Activated B cell treated with CpG ODN at 0.5 μM for 24 hours (primary cell): ENCODE results near the gene LCORL. TPM values are rescaled to one million over a fixed set of nuclear protein-coding genes. Genes with fewer than 3 reads are reported as not detected.

Source experiments
- ATAC-seq: fragments of 200-7000 bp; cut with Tn5 transposase; one replicate; pipeline ENCODE4 v1.10.0; 2021; ENCODE audit warnings: low read depth, mild to moderate bottlenecking, moderate library complexity
- CTCF ChIA-PET: fragments of 350-600 bp; sonication (Branson Sonifier 250); formaldehyde crosslinking; loops from one replicate; lab custom pipeline; 2021; ENCODE audit warnings: antibody characterized with exemption; lab: Charles Lee
- POLR2A ChIA-PET: fragments of 350-600 bp; sonication (Branson Sonifier 250); formaldehyde crosslinking; loops from one replicate; lab custom pipeline; 2021; ENCODE audit warnings: antibody characterized with exemption; lab: Charles Lee
- DNase-seq: peaks from one replicate; pipeline ENCODE4 v3.0.0; 2022
- H3K27ac Mint-ChIP-seq: one replicate; pipeline ENCODE4 v1.8.0; 2020; ENCODE audit warnings: mixed read lengths
- H3K27me3 Mint-ChIP-seq: one replicate; pipeline ENCODE4 v1.8.0; 2021; ENCODE audit warnings: mixed read lengths
- H3K36me3 Mint-ChIP-seq: one replicate; pipeline ENCODE4 v1.8.0; 2021; ENCODE audit warnings: low read depth, mixed read lengths
- H3K4me1 Mint-ChIP-seq: one replicate; pipeline ENCODE4 v1.8.0; 2021; ENCODE audit warnings: mixed read lengths
- H3K4me3 Mint-ChIP-seq: one replicate; pipeline ENCODE4 v1.8.0; 2020; ENCODE audit warnings: mild to moderate bottlenecking, mixed read lengths
- H3K9me3 Mint-ChIP-seq: one replicate; pipeline ENCODE4 v1.8.0; 2020; ENCODE audit warnings: mixed read lengths
- intact Hi-C: fragments of 100-400 bp; cut with micrococcal nuclease; formaldehyde crosslinking; loops from one replicate; pipeline ENCODE4 v1.15.1; 2024
- total RNA-seq: library from RNA; stranded (reverse); gene quantifications from 2 replicates; pipeline ENCODE4 v1.2.3, GENCODE V29; 2022
- TF ChIP-seq, protein P1 (sequence below): fragments of 200-600 bp; IDR thresholded peaks from one replicate; pipeline ENCODE4 v1.8.0; 2022; ENCODE audit warnings: antibody characterized with exemption, mild to moderate bottlenecking

Gene LCORL
- total RNA-seq, 1 donor from 2014 or later = 12.6 TPM

DNA sequence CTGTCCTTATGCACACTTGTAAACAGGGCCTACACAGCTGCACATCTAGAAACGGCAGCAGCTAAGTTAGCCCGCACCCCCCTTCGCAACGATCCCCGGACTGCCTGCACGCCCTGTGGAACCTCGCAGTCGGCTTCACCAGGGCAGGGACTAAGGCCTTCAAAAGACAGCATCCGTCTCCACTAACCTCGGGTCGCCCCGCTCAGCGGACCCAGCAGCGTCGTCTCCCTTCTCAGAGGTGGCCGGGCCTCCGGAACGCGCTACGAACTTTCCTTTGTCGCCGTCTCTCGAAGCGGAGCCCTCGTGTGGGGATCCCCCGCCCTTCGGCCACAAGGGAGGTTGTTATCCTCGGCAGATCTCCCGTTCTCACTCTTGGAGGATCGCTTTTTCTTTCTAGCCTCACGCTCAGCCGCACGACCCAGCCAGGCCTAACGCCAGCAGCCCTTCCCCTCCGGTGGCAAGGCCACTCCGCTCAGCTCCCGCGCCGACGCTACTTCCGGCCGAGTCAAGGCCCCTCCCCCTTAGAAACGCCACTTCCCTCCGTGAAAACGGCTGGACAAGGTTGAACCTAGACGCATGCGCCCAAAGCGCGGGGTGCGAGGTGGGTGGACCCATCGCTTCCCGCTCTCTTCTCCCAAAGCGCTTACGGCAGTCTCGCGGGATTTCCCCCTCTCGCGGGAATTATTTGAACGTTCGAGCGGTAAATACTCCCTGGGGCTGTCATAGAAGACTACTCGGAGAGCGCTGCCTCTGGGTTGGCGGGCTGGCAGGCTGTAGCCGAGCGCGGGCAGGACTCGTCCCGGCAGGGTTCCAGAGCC, 211.1 kb downstream of the LCORL start, which contains the start of the genes DCAF16 and NCAPG:
Gene DCAF16 (minus strand): TSS at position 498 of the 818 bp plus-strand sequence. CDS start 6,616 bp downstream, outside the sequence.
Gene NCAPG (plus strand): TSS at position 720 of the 818 bp plus-strand sequence. CDS start 99 bp downstream, outside the sequence.
- intact Hi-C loops = loop anchor here (1.0 to 5.0 kb wide), 5 partner anchors 196 to 1583 kb away; partner anchors contain the start of genes LAP3, LCORL, MED28 and TAPT1
- Mint-ChIP-seq H3K9me3 (no peaks in the 10 kb centered on the region), H3K27me3 (no peaks in the 10 kb centered on the region), H3K4me3 (peak within 1 kb of the TSS; percentile 96), H3K4me1 (peaks cover 57% of the 10 kb centered on the region), H3K36me3 (peaks cover 27% of the 10 kb centered on the region), H3K27ac (peak within 1 kb of the TSS; percentile 96)
- ChIA-PET CTCF (interaction anchor here (1.0 to 4.5 kb wide), 4 partner anchors 12 to 783 kb away, joined by 3 to 40 read pairs (median 4); no protein-coding TSS in a partner anchor), POLR2A (interaction anchor here (0.6 to 2.2 kb wide), 6 partner anchors 12 to 261 kb away, joined by 3 to 23 read pairs (median 4); partner anchors contain the start of gene MED28)
- peak; percentile 93 for ATAC-seq
- TF ChIP-seq, protein P1, sequence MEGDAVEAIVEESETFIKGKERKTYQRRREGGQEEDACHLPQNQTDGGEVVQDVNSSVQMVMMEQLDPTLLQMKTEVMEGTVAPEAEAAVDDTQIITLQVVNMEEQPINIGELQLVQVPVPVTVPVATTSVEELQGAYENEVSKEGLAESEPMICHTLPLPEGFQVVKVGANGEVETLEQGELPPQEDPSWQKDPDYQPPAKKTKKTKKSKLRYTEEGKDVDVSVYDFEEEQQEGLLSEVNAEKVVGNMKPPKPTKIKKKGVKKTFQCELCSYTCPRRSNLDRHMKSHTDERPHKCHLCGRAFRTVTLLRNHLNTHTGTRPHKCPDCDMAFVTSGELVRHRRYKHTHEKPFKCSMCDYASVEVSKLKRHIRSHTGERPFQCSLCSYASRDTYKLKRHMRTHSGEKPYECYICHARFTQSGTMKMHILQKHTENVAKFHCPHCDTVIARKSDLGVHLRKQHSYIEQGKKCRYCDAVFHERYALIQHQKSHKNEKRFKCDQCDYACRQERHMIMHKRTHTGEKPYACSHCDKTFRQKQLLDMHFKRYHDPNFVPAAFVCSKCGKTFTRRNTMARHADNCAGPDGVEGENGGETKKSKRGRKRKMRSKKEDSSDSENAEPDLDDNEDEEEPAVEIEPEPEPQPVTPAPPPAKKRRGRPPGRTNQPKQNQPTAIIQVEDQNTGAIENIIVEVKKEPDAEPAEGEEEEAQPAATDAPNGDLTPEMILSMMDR = no peak
- DNase-seq = peak; percentile 98

- Mint-ChIP-seq H3K9me3 (no peaks in the 10 kb centered on the region), H3K27ac (peak overlapping the region; percentile 96), H3K27me3 (no peaks in the 10 kb centered on the region), H3K4me3 (peak overlapping the region; percentile 96), H3K36me3 (peaks cover 28% of the 10 kb centered on the region), H3K4me1 (peaks cover 57% of the 10 kb centered on the region)
- TF ChIP-seq, protein P1 = no peak
- ChIA-PET POLR2A (interaction anchor here (0.6 to 2.2 kb wide), 4 partner anchors 12 to 261 kb away, joined by 3 to 23 read pairs (median 4); partner anchors contain the start of gene MED28), CTCF (interaction anchor here (1.0 to 4.5 kb wide), 7 partner anchors 12 to 784 kb away, joined by 3 to 40 read pairs (median 3); no protein-coding TSS in a partner anchor)
- ATAC-seq (no peak), DNase-seq (no peak)
- intact Hi-C loops = loop anchor here (1.0 to 5.0 kb wide), 7 partner anchors 173 to 1582 kb away; partner anchors contain the start of genes LAP3, LCORL, MED28 and TAPT1
Measured at GRCh38 chr4:17809667-17810066, 211.9 kb downstream of the LCORL start.

- Mint-ChIP-seq H3K4me3 (no peak overlapping the region), H3K9me3 (no peaks in the 10 kb centered on the region), H3K4me1 (peaks cover 57% of the 10 kb centered on the region), H3K27ac (no peak overlapping the region), H3K27me3 (no peaks in the 10 kb centered on the region), H3K36me3 (peaks cover 50% of the 10 kb centered on the region)
- DNase-seq (no peak), ATAC-seq (no peak)
- intact Hi-C loops = no loop called here
- CTCF ChIA-PET = interaction anchor here (1.7 to 4.5 kb wide), 3 partner anchors 10 to 259 kb away, joined by 6 to 40 read pairs (median 7); no protein-coding TSS in a partner anchor
- TF ChIP-seq, protein P1 = no peak
- POLR2A ChIA-PET = no interaction called here
Measured at GRCh38 chr4:17807446-17807845, 214.1 kb downstream of the LCORL start.

- TF ChIP-seq, protein P1 = no peak
- ATAC-seq (no peak), DNase-seq (no peak)
- ChIA-PET POLR2A (no interaction called here), CTCF (interaction anchor here (2.0 to 2.1 kb wide), 2 partner anchors 11 to 256 kb away, joined by 6 to 7 read pairs; no protein-coding TSS in a partner anchor)
- no peak overlapping the region for H3K27ac Mint-ChIP-seq
- H3K36me3 Mint-ChIP-seq = peaks cover 62% of the 10 kb centered on the region
- peaks cover 46% of the 10 kb centered on the region for H3K4me1 Mint-ChIP-seq
- H3K9me3 Mint-ChIP-seq = no peaks in the 10 kb centered on the region
- no peak overlapping the region for H3K4me3 Mint-ChIP-seq
- intact Hi-C loops = no loop called here
- no peaks in the 10 kb centered on the region for H3K27me3 Mint-ChIP-seq
Measured at GRCh38 chr4:17805580-17806155, 215.9 kb downstream of the LCORL start.
